ENCODE data around the gene CDH23. TPM values are rescaled to one million over a fixed set of nuclear protein-coding genes. Genes with fewer than 3 reads are reported as not detected.

The CDH23 gene
- polyA plus RNA-seq, 2 donors = 1.6 to 3.2 TPM

GRCh38 chr10:71704816-71705215 lies 308.1 kb downstream of the CDH23 start:
- H3K4me3 ChIP-seq (ENCODE audit: low read depth in 1 of 2, low read length in 2 of 2) = no peak overlapping the region
- WGBS, 2 donors = 94% methylated on average over 18 of the region's 18 CpGs
- no peaks in the 10 kb centered on the region for H3K36me3 ChIP-seq (ENCODE audit: control insufficient read depth in 2 of 2, insufficient read depth in 2 of 2, low read length in 1 of 2)
- no peaks in the 10 kb centered on the region for H3K4me1 ChIP-seq (ENCODE audit: control insufficient read depth in 2 of 2, insufficient read depth in 2 of 2, low read length in 1 of 2)
- H3K27me3 ChIP-seq (ENCODE audit: control insufficient read depth in 1 of 2, insufficient read depth in 2 of 2, low read length in 2 of 2) = no peaks in the 10 kb centered on the region
- H3K9me3 ChIP-seq (ENCODE audit: control insufficient read depth in 2 of 2, insufficient read depth in 1 of 2, low read depth in 1 of 2, low read length in 1 of 2) = no peaks in the 10 kb centered on the region
- H3K27ac ChIP-seq (ENCODE audit: low read depth in 2 of 2, low read length in 1 of 2) = no peak overlapping the region

GRCh38 chr10:71705582-71705981 lies 308.9 kb downstream of the CDH23 start:
- Histone ChIP-seq H3K9me3 (ENCODE audit: control insufficient read depth in 2 of 2, insufficient read depth in 1 of 2, low read depth in 1 of 2, low read length in 1 of 2) (no peaks in the 10 kb centered on the region), H3K4me1 (ENCODE audit: control insufficient read depth in 2 of 2, insufficient read depth in 2 of 2, low read length in 1 of 2) (no peaks in the 10 kb centered on the region), H3K36me3 (ENCODE audit: control insufficient read depth in 2 of 2, insufficient read depth in 2 of 2, low read length in 1 of 2) (no peaks in the 10 kb centered on the region), H3K27me3 (ENCODE audit: control insufficient read depth in 1 of 2, insufficient read depth in 2 of 2, low read length in 2 of 2) (no peaks in the 10 kb centered on the region), H3K4me3 (ENCODE audit: low read depth in 1 of 2, low read length in 2 of 2) (no peak overlapping the region), H3K27ac (ENCODE audit: low read depth in 2 of 2, low read length in 1 of 2) (no peak overlapping the region)
- WGBS, 2 donors = 47 to 62% methylated on average over 2 of the region's 2 CpGs

- H3K36me3 ChIP-seq (ENCODE audit: control insufficient read depth in 2 of 2, insufficient read depth in 2 of 2, low read length in 1 of 2) = no peaks in the 10 kb centered on the region
- WGBS, 2 donors = 93 to 94% methylated on average over 35 of the region's 35 CpGs
- no peak overlapping the region for H3K27ac ChIP-seq (ENCODE audit: low read depth in 2 of 2, low read length in 1 of 2)
- no peaks in the 10 kb centered on the region for H3K9me3 ChIP-seq (ENCODE audit: control insufficient read depth in 2 of 2, insufficient read depth in 1 of 2, low read depth in 1 of 2, low read length in 1 of 2)
- no peak overlapping the region for H3K4me3 ChIP-seq (ENCODE audit: low read depth in 1 of 2, low read length in 2 of 2)
- H3K27me3 ChIP-seq (ENCODE audit: control insufficient read depth in 1 of 2, insufficient read depth in 2 of 2, low read length in 2 of 2) = no peaks in the 10 kb centered on the region
- H3K4me1 ChIP-seq (ENCODE audit: control insufficient read depth in 2 of 2, insufficient read depth in 2 of 2, low read length in 1 of 2) = no peaks in the 10 kb centered on the region
Observed at GRCh38 chr10:71706216-71707121, 309.7 kb downstream of the CDH23 start.

- Histone ChIP-seq H3K4me1 (ENCODE audit: control insufficient read depth in 2 of 2, insufficient read depth in 2 of 2, low read length in 1 of 2) (no peaks in the 10 kb centered on the region), H3K27me3 (ENCODE audit: control insufficient read depth in 1 of 2, insufficient read depth in 2 of 2, low read length in 2 of 2) (no peaks in the 10 kb centered on the region), H3K27ac (ENCODE audit: low read depth in 2 of 2, low read length in 1 of 2) (no peak overlapping the region), H3K9me3 (ENCODE audit: control insufficient read depth in 2 of 2, insufficient read depth in 1 of 2, low read depth in 1 of 2, low read length in 1 of 2) (no peaks in the 10 kb centered on the region), H3K36me3 (ENCODE audit: control insufficient read depth in 2 of 2, insufficient read depth in 2 of 2, low read length in 1 of 2) (no peaks in the 10 kb centered on the region), H3K4me3 (ENCODE audit: low read depth in 1 of 2, low read length in 2 of 2) (no peak overlapping the region)
- 94% methylated on average over 5 of the region's 5 CpGs for WGBS, 2 donors
Observed at GRCh38 chr10:71707240-71707789, 310.6 kb downstream of the CDH23 start.

- no peak overlapping the region for H3K27ac ChIP-seq (ENCODE audit: low read depth in 2 of 2, low read length in 1 of 2)
- no peaks in the 10 kb centered on the region for H3K36me3 ChIP-seq (ENCODE audit: control insufficient read depth in 2 of 2, insufficient read depth in 2 of 2, low read length in 1 of 2)
- no peaks in the 10 kb centered on the region for H3K27me3 ChIP-seq (ENCODE audit: control insufficient read depth in 1 of 2, insufficient read depth in 2 of 2, low read length in 2 of 2)
- H3K4me1 ChIP-seq (ENCODE audit: control insufficient read depth in 2 of 2, insufficient read depth in 2 of 2, low read length in 1 of 2) = peaks cover 3 to 6% of the 10 kb centered on the region in 2 donors
- 16 to 20% methylated on average over 10 of the region's 10 CpGs for WGBS, 2 donors
- H3K9me3 ChIP-seq (ENCODE audit: control insufficient read depth in 2 of 2, insufficient read depth in 1 of 2, low read depth in 1 of 2, low read length in 1 of 2) = no peaks in the 10 kb centered on the region
- no peak overlapping the region for H3K4me3 ChIP-seq (ENCODE audit: low read depth in 1 of 2, low read length in 2 of 2)
Observed at GRCh38 chr10:71708301-71708703, 311.6 kb downstream of the CDH23 start.

GRCh38 chr10:71708897-71709882 lies 312.5 kb downstream of the CDH23 start:
- Histone ChIP-seq H3K36me3 (ENCODE audit: control insufficient read depth in 2 of 2, insufficient read depth in 2 of 2, low read length in 1 of 2) (no peaks in the 10 kb centered on the region), H3K4me1 (ENCODE audit: control insufficient read depth in 2 of 2, insufficient read depth in 2 of 2, low read length in 1 of 2) (peaks cover 5 to 8% of the 10 kb centered on the region in 2 donors), H3K9me3 (ENCODE audit: control insufficient read depth in 2 of 2, insufficient read depth in 1 of 2, low read depth in 1 of 2, low read length in 1 of 2) (no peaks in the 10 kb centered on the region), H3K27me3 (ENCODE audit: control insufficient read depth in 1 of 2, insufficient read depth in 2 of 2, low read length in 2 of 2) (no peaks in the 10 kb centered on the region), H3K27ac (ENCODE audit: low read depth in 2 of 2, low read length in 1 of 2) (no peak overlapping the region), H3K4me3 (ENCODE audit: low read depth in 1 of 2, low read length in 2 of 2) (no peak overlapping the region)
- WGBS, 2 donors = 73 to 75% methylated on average over 28 of the region's 28 CpGs

- Histone ChIP-seq H3K27me3 (ENCODE audit: control insufficient read depth in 1 of 2, insufficient read depth in 2 of 2, low read length in 2 of 2) (no peaks in the 10 kb centered on the region), H3K27ac (ENCODE audit: low read depth in 2 of 2, low read length in 1 of 2) (no peak overlapping the region), H3K4me1 (ENCODE audit: control insufficient read depth in 2 of 2, insufficient read depth in 2 of 2, low read length in 1 of 2) (peaks cover 13 to 21% of the 10 kb centered on the region in 2 donors), H3K4me3 (ENCODE audit: low read depth in 1 of 2, low read length in 2 of 2) (no peak overlapping the region), H3K36me3 (ENCODE audit: control insufficient read depth in 2 of 2, insufficient read depth in 2 of 2, low read length in 1 of 2) (no peaks in the 10 kb centered on the region), H3K9me3 (ENCODE audit: control insufficient read depth in 2 of 2, insufficient read depth in 1 of 2, low read depth in 1 of 2, low read length in 1 of 2) (no peaks in the 10 kb centered on the region)
- WGBS, 2 donors = 87 to 97% methylated on average over 2 of the region's 2 CpGs
Observed at GRCh38 chr10:71710519-71710918, 313.8 kb downstream of the CDH23 start.

GRCh38 chr10:71711052-71711623 lies 314.4 kb downstream of the CDH23 start:
- Histone ChIP-seq H3K27me3 (ENCODE audit: control insufficient read depth in 1 of 2, insufficient read depth in 2 of 2, low read length in 2 of 2) (no peaks in the 10 kb centered on the region), H3K4me3 (ENCODE audit: low read depth in 1 of 2, low read length in 2 of 2) (no peak overlapping the region), H3K4me1 (ENCODE audit: control insufficient read depth in 2 of 2, insufficient read depth in 2 of 2, low read length in 1 of 2) (peaks cover 16 to 25% of the 10 kb centered on the region in 2 donors), H3K9me3 (ENCODE audit: control insufficient read depth in 2 of 2, insufficient read depth in 1 of 2, low read depth in 1 of 2, low read length in 1 of 2) (no peaks in the 10 kb centered on the region), H3K36me3 (ENCODE audit: control insufficient read depth in 2 of 2, insufficient read depth in 2 of 2, low read length in 1 of 2) (no peaks in the 10 kb centered on the region), H3K27ac (ENCODE audit: low read depth in 2 of 2, low read length in 1 of 2) (peak overlapping the region in 1 of 2 donors; percentile 20)
- 89 to 92% methylated on average over 6 of the region's 6 CpGs for WGBS, 2 donors

- Histone ChIP-seq H3K9me3 (ENCODE audit: control insufficient read depth in 2 of 2, insufficient read depth in 1 of 2, low read depth in 1 of 2, low read length in 1 of 2) (no peaks in the 10 kb centered on the region), H3K27ac (ENCODE audit: low read depth in 2 of 2, low read length in 1 of 2) (peak overlapping the region; percentile 90 to 97), H3K27me3 (ENCODE audit: control insufficient read depth in 1 of 2, insufficient read depth in 2 of 2, low read length in 2 of 2) (no peaks in the 10 kb centered on the region), H3K4me1 (ENCODE audit: control insufficient read depth in 2 of 2, insufficient read depth in 2 of 2, low read length in 1 of 2) (peaks cover 16 to 25% of the 10 kb centered on the region in 2 donors), H3K36me3 (ENCODE audit: control insufficient read depth in 2 of 2, insufficient read depth in 2 of 2, low read length in 1 of 2) (no peaks in the 10 kb centered on the region), H3K4me3 (ENCODE audit: low read depth in 1 of 2, low read length in 2 of 2) (no peak overlapping the region)
- WGBS, 2 donors = 92 to 95% methylated on average over 2 of the region's 2 CpGs
Observed at GRCh38 chr10:71712170-71712569, 315.4 kb downstream of the CDH23 start.

Measured in esophagus (tissue), 2 donors.